Muscle of back (tissue), 13 donors: Measurements from ENCODE around the gene SMAD5. TPM values are rescaled to one million over a fixed set of nuclear protein-coding genes. Genes with fewer than 3 reads are reported as not detected.

Experiments
- DNase-seq, 3 donors: peaks; one replicate each; pipeline versions ENCODE4 v3.0.0 to v3.0.0-alpha.2; 2013
- long read RNA-seq, 9 donors: transcript quantifications; one replicate each; lab custom pipeline, GENCODE V29; 2026
- polyA plus RNA-seq, 10 donors: library from polyadenylated mRNA; unstranded; fragments of 120-200 nt; gene quantifications; one replicate each; pipeline ENCODE4 v1.2.1, GENCODE V29; 2013; ENCODE audit not compliant: insufficient read length in 10 of 10

The SMAD5 gene
- 10 to 100 TPM; 33.1 to 53.7 (median 45.9) TPM for polyA plus RNA-seq
- long read RNA-seq, donor 1, full-length matches to known transcripts: 4 of 4 reads
- long read RNA-seq, donor 1, partial matches to known transcripts: 0 of 4 reads
- long read RNA-seq, donor 1, other reads (novel, unspliced or antisense): 0 of 4 reads
- long read RNA-seq, donor 2, full-length matches to known transcripts: 2 of 7 reads
- long read RNA-seq, donor 2, partial matches to known transcripts: 5 of 7 reads
- long read RNA-seq, donor 2, other reads (novel, unspliced or antisense): 0 of 7 reads
- long read RNA-seq, donor 3: 0 reads
- long read RNA-seq, donor 4, full-length matches to known transcripts: 4 of 4 reads
- long read RNA-seq, donor 4, partial matches to known transcripts: 0 of 4 reads
- long read RNA-seq, donor 4, other reads (novel, unspliced or antisense): 0 of 4 reads
- long read RNA-seq, donor 5, partial matches to known transcripts: 31 of 40 reads
- long read RNA-seq, donor 5, other reads (novel, unspliced or antisense): 0 of 40 reads
- long read RNA-seq, donor 6, full-length matches to known transcripts: 9 of 9 reads
- long read RNA-seq, donor 6, partial matches to known transcripts: 0 of 9 reads
- long read RNA-seq, donor 6, other reads (novel, unspliced or antisense): 0 of 9 reads
- long read RNA-seq, donor 7, full-length matches to known transcripts: 11 of 11 reads
- long read RNA-seq, donor 7, partial matches to known transcripts: 0 of 11 reads
- long read RNA-seq, donor 7, other reads (novel, unspliced or antisense): 0 of 11 reads
- long read RNA-seq, donor 8, full-length matches to known transcripts: 7 of 17 reads
- long read RNA-seq, donor 8, partial matches to known transcripts: 10 of 17 reads
- long read RNA-seq, donor 8, other reads (novel, unspliced or antisense): 0 of 17 reads
- long read RNA-seq, donor 9, full-length matches to known transcripts: 2 of 2 reads
- long read RNA-seq, donor 9, partial matches to known transcripts: 0 of 2 reads
- long read RNA-seq, donor 9, other reads (novel, unspliced or antisense): 0 of 2 reads

DNA sequence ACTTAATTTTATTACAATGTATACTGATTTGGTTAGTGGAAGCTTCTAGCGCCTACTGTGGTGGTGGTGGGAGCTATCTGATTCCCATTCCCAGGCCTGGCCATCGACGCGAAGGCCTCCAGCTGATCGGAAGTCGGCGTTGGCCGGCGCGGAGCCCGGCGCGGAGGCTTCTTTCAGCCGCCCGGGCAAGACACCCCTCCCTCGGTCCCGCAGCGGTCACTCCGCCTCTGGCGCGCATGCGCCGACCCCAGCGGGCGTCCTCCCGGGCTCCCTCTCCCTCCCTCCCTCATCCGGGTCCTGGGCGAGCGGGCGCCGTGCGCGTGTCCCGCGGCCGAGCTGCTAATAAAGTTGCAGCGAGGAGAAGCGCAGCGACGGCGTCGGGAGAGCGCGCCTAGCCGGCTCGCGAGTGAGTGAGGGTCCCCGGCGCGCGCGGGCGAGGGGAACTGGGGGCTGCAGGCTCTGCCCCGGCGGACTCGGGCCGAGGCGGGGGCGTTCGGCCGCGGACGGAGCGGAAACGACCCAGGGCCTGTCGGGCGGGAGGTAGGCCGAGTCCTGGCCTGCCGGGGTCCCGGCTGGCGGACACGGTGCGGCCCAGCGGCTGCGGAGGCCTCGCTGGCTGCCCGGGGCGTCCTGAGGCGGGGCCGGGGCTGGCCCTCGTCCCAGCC is at the start of gene SMAD5:
Gene SMAD5, plus strand, starts transcription at position 289 of the 665 bp plus-strand sequence. CDS start 20,916 bp downstream, outside the sequence.
- DNase-seq: peak; percentile 95 to 99 (median 99)

DNA sequence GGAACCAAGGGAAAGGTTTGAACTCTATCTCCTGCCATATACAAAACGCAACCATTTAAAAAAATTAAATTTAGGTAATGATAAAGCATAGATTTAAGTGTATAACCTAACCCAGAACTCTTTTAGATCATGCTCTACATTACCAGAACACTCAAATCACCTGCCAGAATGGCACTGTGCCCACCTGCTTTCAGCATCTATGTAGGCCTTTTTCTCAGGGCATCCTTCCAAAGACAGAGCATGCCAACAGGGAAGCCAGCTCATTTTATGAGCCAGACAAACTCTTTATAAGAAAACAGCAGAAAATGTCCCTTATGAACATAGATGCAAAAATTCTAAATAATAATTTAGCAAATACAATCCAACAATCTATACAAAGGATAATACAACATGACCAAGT is 47.9 kb upstream of the SMAD5 start:
- no peak for DNase-seq

DNA sequence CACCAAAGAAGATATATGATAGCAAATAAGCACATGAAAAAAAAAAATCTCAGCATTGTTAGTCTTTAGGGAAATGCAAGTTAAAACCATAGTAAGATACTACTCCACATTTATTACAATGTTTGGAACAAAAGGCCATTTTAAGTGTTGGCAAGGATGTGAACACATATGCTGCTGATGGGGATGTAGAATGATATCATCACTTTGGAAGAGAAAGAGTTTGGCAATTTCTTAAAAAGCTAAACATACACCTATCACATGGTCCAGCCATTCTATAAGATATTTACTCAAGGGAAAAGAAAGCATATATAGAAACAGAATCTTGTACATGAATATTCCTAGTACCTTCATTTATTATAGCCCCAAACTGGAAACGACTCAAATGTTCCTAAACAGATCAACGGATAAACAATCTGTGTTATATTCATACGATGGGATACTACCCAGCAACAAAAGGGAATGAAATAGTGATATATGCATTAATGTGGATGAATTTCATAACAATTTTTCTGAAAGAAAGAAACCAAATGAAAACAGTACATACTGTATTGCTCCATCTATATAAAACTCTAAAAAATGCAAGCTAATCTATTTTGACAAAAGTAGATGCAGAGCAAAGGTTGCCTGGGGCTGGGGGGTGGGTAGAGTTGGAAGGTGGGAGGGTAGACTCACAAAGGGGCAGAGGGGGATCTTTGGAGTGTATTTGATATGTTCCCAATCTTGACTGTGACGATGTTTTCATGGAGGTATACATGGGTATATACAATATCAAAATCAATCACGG is 45.7 kb upstream of the SMAD5 start:
- peak; percentile 72 to 93 (median 79) for DNase-seq

DNA sequence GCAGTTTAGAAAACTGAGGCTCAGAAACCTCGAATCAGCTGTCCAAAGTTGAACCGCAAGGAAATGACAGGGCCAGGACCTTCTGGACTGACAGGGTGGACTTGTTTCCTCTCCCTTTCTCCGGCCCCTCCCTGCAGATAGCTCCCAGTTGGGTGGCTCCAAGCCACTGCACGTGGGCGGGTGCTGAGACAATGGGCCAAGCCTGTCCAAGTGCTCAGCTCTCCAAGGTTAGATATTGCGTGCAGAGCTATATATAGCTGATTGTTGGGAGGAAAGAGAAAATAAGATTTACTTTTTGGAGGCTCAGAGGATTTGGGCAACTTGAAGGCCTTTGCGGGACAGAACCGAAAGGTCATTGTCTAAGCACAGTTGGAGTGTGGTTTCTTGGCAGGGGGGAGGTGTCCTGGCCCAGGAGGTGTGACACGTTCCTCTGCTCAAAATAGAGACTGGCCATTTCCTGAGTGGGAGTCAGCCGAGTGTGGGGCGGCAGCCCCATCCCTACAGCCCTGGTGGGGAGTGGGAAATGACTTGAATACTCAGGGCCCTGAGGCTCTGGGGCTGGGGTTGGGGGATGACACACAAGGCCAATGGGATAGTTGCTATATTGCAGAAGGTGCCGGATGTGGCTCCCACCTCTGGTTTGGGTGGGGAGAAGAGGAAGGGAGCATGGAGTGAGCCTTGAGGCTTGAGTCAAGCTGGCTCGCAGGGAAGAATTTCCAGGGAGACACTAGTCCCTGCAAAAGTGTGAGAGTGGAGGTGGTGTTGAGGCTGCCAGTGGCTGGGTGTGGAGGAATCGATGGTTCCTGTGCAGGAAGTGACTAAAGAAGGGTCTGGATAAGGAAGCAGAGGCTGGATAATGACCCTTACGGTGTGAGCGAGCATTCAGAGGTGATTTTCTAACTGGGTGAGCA is 44.4 kb upstream of the SMAD5 start:
- DNase-seq: peak; percentile 82 to 96 (median 87)

DNA sequence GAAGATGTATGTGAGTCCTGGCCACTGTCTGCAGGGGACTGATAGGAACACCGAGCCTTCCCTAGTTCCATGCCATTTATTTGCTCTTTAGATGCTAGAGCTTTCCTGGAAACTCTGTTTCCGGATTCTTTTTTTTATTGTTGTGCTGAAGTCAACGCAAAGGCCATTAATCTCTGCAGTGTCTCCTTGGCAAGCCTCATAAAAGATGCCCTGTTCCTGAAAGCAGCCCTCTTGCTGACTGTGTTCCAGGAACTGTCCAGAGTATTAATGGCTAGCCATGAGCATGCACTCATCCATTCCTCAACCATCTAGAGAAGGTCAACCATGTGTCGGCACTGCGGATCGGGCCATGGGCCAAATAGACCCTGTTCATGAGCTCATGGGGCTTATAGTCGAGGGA is 42.9 kb upstream of the SMAD5 start:
- no peak for DNase-seq

DNA sequence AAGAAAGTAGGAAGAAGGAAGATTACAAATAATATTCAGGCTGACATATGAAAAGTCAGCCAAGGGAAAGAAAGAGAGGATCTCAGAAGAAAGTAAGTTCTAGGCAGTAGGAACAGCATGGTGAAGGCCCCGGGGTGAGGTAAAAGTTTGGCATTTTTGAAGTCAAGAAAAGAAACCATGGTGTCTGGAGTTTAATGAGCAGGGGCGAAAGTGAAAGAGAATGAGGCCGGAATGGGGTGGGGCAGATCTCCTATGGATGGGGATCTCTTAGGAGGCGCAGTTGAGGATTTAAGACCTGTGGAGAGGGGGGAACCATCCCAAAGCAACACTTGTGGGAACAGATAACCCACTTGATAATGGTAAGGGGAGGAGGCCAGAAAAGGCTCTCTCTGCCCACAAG is 42.3 kb upstream of the SMAD5 start:
- no peak for DNase-seq

DNA sequence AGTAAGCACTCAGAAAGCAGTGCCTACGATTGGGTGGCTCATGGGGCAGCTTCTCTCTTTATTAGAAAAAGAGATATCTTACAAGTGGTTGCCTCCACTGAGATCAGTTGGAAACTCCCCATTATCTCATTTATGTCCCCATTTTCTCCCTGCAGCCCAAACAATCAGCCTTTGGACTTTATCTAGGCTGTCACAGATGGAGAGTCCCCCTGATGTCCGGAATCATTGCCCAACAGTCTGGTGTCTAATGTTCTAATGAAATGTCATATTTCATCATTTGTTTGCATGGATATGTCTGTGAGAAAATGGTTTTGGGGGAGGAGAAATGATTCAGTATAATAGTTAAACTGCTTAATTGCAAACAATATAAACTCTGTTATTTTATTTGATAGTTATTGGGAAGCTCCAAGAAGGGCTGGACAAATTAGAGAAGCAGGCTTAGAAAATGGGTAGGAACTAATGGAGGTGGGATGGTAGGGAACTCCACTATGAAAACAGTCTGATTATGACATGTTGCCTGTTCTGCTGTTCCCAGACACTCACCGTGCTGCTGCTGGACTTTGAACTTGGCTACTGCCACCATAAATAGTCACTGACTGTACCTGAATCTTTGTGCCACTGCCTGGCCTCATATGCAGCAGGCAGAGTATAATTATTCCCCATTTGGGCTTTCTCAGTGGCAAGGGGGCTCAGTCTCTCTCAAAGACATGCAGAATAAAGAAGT is 38.3 kb upstream of the SMAD5 start:
- no peak for DNase-seq

DNA sequence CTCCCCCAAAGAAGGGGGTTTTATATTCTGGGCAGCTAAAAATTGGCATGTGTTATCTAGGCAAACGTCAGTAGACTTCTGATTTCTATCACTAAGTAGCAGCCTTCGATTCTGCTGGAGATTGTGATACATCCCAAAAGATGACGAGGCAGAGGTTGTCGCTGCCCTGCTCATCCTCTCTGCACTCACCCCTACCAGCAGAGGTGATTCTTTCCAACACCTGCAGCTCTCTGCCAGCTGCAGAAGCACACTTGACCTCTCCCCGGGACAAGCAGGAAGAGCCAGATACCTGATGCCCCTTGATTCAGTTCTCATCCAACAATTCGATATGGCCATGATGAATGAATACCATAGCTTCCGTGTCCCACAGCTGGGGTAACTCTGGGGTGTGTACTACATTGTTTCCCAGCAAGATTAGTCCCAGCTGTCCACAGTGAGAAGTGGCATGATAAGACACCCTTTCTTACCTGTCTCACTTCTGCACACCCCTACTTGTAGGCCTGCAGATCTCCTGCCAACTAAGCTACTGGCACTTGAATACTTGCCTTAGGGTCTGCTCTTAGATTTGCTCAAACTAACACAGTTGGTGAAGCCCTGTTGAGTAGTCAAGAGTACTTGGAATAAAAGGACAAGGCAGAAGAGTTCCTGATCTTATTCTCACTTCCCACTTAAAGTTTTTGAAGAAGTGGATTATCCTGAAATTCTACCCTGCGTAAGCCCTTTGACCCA is 37.6 kb upstream of the SMAD5 start:
- DNase-seq: no peak

DNA sequence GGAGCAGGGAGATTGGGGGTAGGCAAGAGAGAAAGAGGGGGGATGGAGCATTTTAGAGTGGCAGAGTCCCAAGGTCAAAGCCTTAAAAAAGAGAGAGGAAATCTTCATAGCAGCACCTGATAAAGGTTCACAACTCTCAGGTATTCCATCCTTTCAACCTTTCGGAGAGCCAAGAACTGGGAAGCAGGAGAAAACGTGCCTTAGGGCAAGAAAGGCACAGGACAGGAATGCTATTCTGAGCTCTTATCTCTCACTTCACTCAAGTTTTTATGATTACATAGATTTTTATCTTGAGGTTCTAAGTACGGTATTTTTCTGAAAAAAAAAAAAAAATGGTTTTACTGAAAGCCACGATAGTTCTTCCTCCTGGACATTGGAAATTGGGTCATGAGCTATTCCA is 34.5 kb upstream of the SMAD5 start:
- DNase-seq: no peak

DNA sequence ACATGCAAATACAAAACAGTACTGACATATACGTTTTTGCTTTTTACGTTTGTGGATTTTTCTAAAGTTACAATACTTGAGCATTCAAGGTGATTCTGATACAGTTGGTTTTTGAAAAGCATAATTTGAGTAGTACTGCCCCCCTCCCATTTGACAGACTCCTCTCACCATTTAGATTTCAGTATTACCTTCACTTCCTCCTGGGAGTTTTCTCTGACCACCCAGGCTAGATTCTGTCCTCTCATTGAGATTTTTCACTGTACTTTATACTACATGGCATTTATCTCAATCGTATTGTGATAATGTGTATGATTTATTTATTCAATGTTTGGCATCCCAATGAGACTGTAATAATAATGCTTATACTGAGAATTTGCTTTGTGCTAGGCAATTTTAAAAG is 32.8 kb upstream of the SMAD5 start:
- no peak for DNase-seq

DNA sequence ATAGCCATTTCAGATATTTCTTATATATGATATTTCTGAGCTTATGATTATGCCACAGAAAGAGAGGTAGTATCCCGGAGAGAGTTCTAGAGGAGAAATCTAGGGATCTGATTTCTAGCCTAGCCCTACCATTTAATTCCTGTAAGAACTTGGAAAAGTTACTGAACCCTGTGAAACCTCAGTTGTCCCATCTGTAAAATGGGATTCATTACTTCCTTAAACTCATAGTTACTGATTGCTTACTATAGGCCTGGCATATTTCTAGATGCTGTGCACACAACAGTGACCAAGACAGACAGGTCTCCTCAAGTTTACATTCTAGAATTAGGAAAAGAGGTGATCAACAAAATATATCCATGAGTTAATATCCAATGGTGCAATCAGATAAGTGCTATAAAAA is 30.8 kb upstream of the SMAD5 start:
- no peak for DNase-seq

DNA sequence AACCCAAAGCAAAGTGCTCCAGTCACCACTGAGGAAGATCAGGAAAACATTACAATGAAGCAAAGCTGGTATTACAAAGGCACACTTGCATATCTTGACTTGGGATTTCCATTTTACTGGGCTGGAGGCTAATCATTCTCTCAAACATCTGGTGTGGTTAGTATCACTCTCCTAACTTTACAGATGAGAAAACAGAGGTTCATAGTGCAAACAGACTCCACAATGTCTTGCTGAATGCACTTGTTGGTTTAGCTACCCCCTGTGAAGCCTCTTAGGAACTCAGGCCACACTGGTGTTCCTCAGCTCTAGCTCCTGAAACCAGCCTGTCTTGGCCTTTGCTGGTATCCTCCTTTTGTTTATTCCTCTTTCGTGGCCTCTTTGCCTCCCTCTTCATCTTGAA is 29.5 kb upstream of the SMAD5 start:
- DNase-seq: no peak

DNA sequence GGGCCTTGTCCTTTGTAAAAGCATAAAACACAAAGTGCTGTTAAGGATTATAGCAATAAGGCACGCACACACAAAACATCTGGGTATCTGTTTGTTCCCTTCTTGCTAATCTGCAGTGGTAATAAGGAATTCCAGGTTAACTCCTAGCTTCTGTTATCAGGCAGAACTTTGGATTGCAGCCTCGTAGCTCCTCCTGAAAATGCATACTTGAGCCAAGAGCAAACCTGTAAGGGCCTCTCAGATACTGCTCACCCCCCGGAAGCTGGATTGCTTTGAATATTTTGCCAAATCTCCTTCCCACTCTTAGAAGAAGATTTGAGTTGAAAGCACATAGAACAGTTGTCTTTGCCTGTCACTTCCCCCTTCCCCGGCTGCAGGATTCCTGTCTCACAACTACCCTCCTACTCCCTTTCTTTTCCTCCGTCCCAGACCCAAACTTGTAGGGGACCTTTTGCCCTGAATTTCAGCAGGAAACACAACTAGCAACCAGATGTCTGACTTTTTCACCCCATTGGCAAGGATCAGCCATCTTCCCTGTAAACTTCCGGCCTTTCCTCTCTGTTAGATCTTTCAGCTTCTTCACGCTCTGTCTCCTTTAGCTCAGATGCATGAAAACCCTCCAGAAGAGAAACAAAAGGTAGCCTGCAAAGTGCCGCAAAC is 28.2 kb upstream of the SMAD5 start:
- peak in 2 of 3 donors; percentile 42 to 71 for DNase-seq

DNA sequence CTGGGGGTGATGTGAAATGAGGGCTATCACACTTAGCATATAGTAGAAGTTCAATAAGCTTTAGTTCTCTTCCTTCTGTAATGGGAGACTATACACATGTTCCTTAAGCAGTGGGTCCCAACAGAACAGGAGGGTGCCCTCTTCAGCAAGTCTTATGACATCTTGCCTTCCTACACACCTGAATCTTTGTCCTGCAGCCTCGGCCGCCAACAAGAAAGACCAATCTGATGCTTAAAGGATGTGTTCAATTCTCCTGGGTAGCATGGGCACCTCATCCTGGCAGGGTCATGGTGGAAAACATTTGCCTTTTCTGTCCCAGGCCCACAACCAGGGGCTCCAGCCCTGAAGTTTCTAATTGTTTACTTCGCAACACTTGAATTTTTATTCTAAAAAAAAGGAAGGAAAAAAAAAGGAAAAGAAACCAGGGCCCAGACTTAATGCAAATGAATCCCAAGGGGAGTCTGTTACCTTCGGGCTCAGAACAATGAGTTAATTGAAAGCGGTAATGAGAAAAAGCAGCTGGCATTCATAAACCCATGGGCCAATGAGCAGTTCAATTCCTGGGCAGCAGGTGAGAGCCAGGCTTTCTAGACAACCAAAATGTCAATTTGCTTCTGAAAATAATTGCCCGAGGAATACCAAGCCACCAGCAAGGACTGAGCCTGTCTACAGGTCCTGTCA is 26.2 kb upstream of the SMAD5 start:
- no peak for DNase-seq

DNA sequence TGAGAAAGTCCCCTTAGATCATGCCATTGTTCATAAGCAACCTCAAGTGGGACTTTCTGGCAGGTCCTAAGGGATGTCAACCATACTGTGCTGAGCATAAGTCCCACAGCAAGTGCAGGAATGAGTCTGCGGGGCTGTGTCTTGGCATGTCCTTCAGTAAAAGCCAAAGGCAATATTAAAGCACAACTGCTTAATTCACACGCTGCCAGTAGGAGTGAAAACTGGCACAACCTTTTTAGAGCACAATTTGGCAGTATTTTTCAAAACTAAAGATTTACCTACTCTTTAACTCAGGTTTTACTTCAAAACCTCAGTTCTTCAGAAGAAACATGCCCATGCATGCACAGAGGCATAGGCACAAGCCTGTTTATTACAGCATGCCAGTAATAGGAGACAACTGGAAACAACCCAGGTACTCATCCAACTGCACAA is 24.4 kb upstream of the SMAD5 start:
- DNase-seq: no peak

DNA sequence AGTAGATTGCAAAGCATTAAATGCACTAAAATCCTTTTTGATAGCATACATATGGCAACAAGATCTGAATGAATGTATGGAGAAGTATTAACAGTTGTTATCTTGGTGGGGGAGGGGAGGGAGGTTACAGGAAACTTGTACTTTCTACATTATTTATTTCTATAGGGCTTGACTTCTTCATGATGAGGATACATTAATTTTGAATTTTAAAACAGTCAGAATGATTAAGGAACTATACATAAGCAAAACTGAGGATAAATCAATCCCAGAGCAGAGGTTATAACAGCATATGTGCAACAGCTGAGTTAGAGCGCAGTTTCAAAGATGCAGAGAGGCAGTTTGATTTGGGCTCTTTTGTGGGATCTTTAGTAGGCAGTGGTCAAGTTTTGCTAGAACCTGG is 23.9 kb upstream of the SMAD5 start:
- no peak for DNase-seq

DNA sequence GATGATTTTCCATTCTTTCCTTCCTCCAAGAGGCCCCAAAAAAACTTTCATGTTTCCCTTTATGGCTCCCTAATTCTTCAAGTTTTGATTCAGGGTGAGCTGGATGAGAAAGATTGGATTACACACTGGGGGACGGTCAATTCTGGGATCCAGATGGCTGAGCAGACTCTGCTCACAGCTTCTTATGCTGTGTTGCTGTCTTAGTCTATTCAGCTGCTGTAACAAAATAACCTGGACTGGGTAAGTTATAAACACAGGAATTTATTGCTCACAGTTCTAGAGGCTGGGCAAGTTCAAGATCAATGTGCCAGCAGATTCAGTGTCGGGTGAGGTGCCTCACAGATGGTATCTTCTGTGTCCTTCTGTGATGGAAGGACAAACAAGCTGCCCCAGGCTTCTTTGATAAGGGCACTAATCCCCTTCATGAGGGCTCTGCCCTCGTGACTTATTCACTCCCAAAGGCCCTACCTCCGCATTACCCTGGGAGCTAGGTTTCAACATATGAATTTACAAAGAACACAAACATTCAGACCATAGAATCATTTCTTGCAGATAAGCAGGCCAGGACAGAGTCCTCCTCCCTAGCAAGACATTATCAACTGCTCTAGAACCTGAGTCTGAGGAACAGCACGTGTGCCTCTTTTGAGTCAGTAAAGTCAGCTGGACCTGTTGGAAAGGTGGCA is 23.1 kb upstream of the SMAD5 start:
- DNase-seq: no peak
